ENCODE data around the gene PHF21B. TPM values are rescaled to one million over a fixed set of nuclear protein-coding genes. Genes with fewer than 3 reads are reported as not detected.

PHF21B gene
- total RNA-seq, 3 donors from 2014 or later (not counting 1 experiment from before 2014, with no cell fraction given): not detected

DNA sequence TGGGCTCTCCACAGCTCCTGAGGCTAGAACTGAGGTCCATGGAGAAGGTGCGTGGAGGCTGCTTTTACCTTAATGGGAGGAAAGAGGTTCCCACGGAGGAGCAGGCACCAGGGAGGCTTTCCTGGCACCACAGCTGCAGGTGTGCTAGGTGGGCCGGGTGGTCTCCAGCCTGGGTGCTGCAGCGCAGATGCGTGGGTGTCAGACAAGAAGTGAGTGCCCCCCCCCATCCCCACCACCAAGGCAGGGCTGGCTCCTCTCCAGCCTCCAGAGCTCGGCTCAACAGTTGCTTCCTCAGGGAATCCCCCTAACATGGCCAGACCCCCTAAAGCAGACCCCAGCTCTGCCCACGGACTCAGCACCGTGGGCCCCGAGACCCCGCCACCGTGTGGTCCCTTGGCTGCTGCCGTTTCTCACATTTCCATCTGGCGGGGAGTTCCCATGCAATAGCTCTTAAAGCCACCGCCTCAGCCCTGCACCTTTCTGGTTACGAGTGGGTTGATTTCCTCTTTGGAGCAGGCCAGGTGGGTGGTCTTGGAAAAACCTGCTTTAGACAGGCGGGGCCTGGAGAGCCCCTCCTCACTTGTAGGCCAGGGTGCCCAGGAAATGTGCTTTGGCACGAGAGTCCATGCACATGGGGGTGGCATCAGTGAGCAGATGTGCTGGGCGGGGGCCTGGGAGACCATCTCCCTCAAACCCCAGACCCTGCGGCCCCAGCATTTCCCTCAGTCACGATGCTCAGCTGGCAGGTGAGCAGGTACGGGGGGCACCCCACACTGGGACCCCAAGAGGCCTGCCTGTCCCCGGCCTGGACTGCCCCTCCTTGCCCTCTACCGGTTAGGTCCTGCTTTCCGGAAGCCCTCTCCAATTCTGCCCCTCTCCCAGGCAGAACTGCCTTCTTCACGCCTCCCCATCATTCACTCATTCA is 163.7 kb downstream of the PHF21B start:
- ATAC-seq: no peak
- H3K36me3 Mint-ChIP-seq: peaks cover 8% of the 10 kb centered on the region
- H3K27me3 ChIP-seq (ENCODE audit: control insufficient read depth, insufficient read depth, low read length): no peaks in the 10 kb centered on the region
- H3K9me3 ChIP-seq (ENCODE audit: control insufficient read depth, insufficient read depth, low read length): peaks cover 4% of the 10 kb centered on the region
- H3K36me3 ChIP-seq (ENCODE audit: control insufficient read depth, insufficient read depth, low read length): no peaks in the 10 kb centered on the region
- H3K27ac ChIP-seq (ENCODE audit: low read length): no peak overlapping the region
- H3K9me3 Mint-ChIP-seq: no peaks in the 10 kb centered on the region
- H3K4me1 ChIP-seq (ENCODE audit: control insufficient read depth, insufficient read depth, low read length): no peaks in the 10 kb centered on the region
- H3K4me3 ChIP-seq (ENCODE audit: low read length): no peak overlapping the region
- no peak overlapping the region for H3K27ac Mint-ChIP-seq
- H3K27me3 Mint-ChIP-seq (ENCODE audit: low read depth in 2 of 2): no peaks in the 10 kb centered on the region
- DNase-seq: no peak
- intact Hi-C loops (cut with micrococcal nuclease): no loop called here
- 86% methylated on average over 25 of the region's 25 CpGs for WGBS (ENCODE audit: insufficient coverage)
- no peaks in the 10 kb centered on the region for H3K4me1 Mint-ChIP-seq
- no peak overlapping the region for H3K4me3 Mint-ChIP-seq
- TF ChIP-seq, protein P1, sequence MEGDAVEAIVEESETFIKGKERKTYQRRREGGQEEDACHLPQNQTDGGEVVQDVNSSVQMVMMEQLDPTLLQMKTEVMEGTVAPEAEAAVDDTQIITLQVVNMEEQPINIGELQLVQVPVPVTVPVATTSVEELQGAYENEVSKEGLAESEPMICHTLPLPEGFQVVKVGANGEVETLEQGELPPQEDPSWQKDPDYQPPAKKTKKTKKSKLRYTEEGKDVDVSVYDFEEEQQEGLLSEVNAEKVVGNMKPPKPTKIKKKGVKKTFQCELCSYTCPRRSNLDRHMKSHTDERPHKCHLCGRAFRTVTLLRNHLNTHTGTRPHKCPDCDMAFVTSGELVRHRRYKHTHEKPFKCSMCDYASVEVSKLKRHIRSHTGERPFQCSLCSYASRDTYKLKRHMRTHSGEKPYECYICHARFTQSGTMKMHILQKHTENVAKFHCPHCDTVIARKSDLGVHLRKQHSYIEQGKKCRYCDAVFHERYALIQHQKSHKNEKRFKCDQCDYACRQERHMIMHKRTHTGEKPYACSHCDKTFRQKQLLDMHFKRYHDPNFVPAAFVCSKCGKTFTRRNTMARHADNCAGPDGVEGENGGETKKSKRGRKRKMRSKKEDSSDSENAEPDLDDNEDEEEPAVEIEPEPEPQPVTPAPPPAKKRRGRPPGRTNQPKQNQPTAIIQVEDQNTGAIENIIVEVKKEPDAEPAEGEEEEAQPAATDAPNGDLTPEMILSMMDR (IDR thresholded peaks at IDR 0.05): no peak

DNA sequence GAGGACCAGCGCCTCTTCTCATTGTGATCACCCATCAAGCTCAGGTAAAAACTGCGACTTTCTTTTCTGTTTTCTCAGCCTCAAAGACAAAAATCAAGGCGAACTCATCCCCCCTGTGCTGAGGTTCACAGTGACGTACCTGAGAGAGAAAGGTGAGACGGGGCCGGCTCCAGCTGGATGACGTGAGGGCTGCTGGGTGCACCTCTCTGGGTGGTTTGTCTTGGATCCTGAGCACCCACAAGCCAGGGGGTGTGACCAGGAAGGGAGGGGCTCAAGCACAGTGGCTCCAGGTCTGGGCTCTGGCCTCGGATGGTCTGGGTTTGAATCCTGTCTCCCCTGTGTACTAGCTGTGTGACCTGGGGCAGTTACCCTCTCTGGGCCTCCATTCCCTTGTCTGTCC is 164.6 kb downstream of the PHF21B start:
- H3K27me3 ChIP-seq (ENCODE audit: control insufficient read depth, insufficient read depth, low read length): no peaks in the 10 kb centered on the region
- peaks cover 8% of the 10 kb centered on the region for H3K36me3 Mint-ChIP-seq
- no peak overlapping the region for H3K27ac Mint-ChIP-seq
- intact Hi-C loops (cut with micrococcal nuclease): no loop called here
- ATAC-seq: no peak
- H3K27ac ChIP-seq (ENCODE audit: low read length): no peak overlapping the region
- H3K9me3 Mint-ChIP-seq: no peaks in the 10 kb centered on the region
- TF ChIP-seq, protein P1 (IDR thresholded peaks at IDR 0.05): no peak
- no peak for DNase-seq
- H3K4me1 ChIP-seq (ENCODE audit: control insufficient read depth, insufficient read depth, low read length): no peaks in the 10 kb centered on the region
- H3K27me3 Mint-ChIP-seq (ENCODE audit: low read depth in 2 of 2): no peaks in the 10 kb centered on the region
- WGBS (ENCODE audit: insufficient coverage): 92% methylated on average over 8 of the region's 8 CpGs
- H3K4me3 ChIP-seq (ENCODE audit: low read length): no peak overlapping the region
- no peaks in the 10 kb centered on the region for H3K4me1 Mint-ChIP-seq
- H3K36me3 ChIP-seq (ENCODE audit: control insufficient read depth, insufficient read depth, low read length): no peaks in the 10 kb centered on the region
- H3K9me3 ChIP-seq (ENCODE audit: control insufficient read depth, insufficient read depth, low read length): peaks cover 4% of the 10 kb centered on the region
- H3K4me3 Mint-ChIP-seq: no peak overlapping the region

DNA sequence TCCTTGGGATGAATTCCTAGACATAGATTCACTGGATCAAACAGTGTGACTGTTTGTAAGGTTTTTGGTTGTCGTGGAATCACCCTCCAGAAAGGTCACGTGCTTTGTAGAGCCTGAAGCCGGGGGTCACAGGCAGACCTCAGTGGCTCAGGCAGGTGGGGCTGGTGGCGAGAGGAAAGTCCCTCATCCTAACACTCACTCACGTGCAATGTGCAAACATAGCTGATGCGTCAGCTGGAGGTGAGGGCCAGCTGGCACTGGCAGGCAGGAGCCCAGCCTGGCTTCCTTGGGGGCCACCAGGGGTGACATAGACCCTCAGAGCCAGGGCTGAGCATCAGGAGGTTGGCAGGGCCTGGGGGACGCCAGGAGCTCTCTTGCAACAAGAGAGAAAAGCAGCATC is 167.4 kb downstream of the PHF21B start:
- intact Hi-C loops (cut with micrococcal nuclease): no loop called here
- Mint-ChIP-seq H3K36me3 (peaks cover 8% of the 10 kb centered on the region), H3K27ac (no peak overlapping the region), H3K27me3 (ENCODE audit: low read depth in 2 of 2) (no peaks in the 10 kb centered on the region), H3K9me3 (no peaks in the 10 kb centered on the region), H3K4me1 (no peaks in the 10 kb centered on the region), H3K4me3 (no peak overlapping the region)
- H3K27ac ChIP-seq (ENCODE audit: low read length): no peak overlapping the region
- ATAC-seq (no peak), DNase-seq (no peak)
- no peaks in the 10 kb centered on the region for H3K36me3 ChIP-seq (ENCODE audit: control insufficient read depth, insufficient read depth, low read length)
- no peaks in the 10 kb centered on the region for H3K4me1 ChIP-seq (ENCODE audit: control insufficient read depth, insufficient read depth, low read length)
- TF ChIP-seq, protein P1 (IDR thresholded peaks at IDR 0.05): no peak
- H3K9me3 ChIP-seq (ENCODE audit: control insufficient read depth, insufficient read depth, low read length): peaks cover 4% of the 10 kb centered on the region
- H3K4me3 ChIP-seq (ENCODE audit: low read length): no peak overlapping the region
- no peaks in the 10 kb centered on the region for H3K27me3 ChIP-seq (ENCODE audit: control insufficient read depth, insufficient read depth, low read length)
- WGBS (ENCODE audit: insufficient coverage): 77% methylated on average over 7 of the region's 7 CpGs

Data from natural killer cell (primary cell).